GM19397 (cell line): ENCODE data around the gene TRPM6.

ENCODE experiments used
- ATAC-seq: cut with Tn5 transposase; IDR thresholded peaks from one replicate; pipeline ENCODE4 v1.9.1; 2021; ENCODE audit warnings: mild to moderate bottlenecking, moderate library complexity; ENCODE audit not compliant: unreplicated experiment

Gene TRPM6

DNA sequence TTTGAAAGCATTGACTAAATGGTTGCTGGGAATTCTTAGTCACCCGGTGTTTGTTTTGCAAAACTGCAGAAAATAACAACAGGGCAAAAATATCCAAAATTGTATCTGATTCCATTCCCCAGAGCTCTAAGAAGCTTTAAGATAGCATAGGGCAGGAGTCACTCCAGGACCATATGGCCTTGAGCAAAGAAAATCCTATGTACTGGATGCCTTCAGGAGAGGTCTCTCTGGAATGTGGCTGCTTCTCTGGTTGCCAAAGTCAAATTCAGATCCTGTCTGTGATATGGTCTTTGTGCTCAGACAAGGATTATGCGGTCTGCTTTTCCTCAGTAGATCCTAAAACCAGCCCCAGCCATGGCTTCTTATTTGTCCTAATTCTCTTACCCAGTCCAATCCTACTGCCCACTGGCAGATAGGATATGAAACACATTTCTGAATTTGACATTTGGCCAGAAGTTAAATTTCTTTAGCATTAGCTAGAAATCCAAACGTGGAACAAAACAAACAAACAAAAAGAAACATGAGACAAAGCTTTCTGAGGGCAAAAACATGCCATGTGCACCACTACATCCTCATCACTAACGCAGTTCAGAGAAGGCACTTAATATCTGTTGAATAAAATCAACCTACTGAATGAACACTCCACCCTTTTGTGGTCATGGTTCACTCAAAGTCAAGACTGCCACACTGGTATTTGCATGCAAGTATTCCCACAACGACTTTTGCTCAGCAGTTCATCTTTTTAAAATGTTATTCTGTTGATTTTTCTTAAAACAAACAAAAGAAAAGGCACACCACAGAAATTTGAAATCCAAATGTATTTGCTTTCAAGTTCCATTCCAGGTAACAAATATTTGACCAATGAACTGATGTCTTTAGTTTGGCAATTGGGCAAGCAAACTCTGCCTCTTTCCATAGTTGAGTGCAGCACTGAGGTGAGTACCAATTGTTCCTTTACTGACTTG is 165.7 kb downstream of the TRPM6 start:
- ATAC-seq: no peak

DNA sequence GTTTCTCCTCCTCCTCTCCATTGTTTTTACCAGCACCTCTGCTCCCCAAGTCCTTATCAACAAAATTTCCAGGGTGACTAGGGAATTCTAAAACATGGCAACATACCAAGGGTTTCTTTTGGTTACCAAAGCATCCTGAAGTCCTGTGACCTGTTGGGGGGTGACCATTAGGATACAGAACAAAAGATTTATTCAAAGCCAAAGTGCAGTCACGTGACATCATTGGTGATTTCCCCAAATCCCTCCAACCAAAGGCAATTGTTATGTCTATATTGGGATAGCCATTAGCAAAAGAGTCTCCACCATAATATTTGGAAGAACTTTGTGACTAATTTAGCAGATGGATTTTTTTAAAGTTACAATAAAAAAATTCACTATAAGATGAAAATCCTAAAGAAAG is 168.4 kb downstream of the TRPM6 start:
- no peak for ATAC-seq

DNA sequence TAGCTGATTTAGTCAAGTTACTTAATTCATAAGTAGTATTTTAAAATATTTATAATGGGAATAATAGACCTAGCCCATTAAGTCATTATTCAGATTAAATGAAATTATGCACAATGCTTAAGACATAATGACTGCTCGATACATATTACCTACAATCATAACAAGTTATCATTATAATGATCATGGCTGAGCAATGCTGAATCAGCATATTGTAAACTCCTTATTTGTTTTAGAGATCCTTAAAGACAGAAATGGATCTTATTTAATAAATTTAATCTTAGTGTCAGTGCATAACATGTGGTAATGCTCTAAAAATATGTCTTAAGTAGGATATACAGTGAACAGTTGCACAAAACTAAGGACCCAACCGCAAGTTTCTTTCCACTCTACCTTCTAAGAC is 169.0 kb downstream of the TRPM6 start:
- no peak for ATAC-seq

DNA sequence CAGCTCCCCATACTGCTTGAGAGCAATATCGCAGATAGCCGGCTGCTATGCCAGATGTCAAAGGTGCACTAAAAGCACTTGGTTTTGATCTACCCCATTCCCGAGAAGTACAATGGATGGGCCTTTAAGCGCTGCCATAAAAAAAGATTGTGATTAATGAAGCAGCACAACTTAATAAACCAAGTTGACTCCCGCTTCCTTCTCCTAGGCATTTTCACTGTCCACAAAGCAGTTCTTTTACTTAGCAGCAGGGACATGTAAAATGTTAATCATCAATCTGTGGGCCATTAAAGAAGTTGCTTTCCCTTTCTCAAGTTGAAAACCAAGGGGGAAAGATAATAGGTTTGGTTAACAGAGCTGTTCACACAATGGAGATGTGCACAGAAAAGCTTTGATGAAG is 176.4 kb downstream of the TRPM6 start:
- ATAC-seq: no peak

DNA sequence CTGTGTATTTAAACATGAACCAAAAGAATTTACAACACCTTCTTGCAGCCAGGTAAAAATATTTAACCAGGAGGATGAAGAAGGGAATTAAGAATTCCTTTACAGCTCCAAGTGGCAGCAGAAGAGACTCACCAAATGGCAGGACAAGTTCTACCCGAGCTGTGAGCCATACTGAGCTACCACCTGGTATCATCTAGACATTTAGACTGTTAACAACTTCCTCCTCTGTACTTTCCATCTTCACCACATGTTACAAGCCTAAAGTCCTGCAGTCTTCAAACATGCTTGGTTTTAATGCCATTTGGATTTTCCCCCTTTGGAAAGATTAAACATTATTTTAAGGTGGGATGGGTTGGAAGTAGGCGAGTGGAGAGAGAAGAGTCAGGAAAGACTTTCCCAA is 190.2 kb downstream of the TRPM6 start:
- no peak for ATAC-seq

DNA sequence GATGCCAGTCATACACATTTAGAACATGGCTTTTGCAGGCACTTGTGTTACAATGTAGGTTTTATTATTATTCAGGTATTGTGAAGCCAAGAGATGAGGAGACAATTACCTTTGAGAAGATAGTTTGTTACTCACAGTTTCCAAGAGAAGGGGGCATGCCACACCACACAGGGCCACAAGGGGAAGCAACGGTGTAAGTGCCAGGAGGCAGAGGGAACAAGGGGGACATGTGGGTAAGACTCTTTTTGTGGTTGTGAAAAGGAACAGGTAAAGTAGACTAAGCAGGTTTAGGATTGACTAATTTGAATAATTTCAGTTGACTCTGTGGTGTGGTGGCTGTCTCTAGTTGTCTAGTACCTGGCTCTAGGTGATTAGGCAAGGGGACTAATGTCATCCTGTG is 191.2 kb downstream of the TRPM6 start:
- ATAC-seq: no peak

DNA sequence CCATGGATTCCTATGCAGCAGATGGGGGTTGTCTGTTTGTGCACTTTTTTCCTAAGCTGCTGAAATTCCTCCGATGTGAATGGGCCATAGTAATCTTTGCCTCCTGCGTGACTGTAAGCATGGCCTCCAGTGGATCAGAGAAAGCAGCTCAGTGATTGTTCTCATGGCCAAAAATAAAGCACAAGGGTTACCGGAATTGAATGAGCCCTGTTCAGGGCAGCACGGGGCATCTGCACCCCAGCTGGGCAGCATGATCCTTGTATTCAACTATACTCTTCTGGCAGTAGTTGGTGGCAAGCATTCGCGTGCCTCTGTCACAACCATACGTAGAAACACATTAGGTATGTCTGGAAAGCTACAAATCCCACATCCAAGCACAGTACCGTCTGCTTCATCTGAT is 196.7 kb downstream of the TRPM6 start:
- ATAC-seq: no peak

DNA sequence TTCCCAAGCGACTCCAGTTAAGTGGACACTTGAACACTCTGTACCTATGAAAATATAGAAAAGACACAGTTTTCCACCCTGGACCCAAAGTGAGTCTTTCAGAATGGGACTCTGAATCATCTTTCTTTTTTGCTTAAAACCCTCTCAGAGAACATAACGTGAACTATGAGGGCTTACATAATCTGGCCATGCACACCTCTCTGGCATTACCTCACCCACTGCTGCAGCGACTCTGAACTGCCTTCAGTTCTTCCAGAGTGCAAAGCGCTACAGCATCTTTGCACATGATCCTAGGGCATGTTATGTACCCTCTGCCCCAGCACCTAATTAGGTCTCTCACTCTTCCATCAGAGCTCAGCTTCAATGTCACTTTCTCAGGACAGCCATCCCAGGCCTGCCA is 204.4 kb downstream of the TRPM6 start:
- no peak for ATAC-seq

DNA sequence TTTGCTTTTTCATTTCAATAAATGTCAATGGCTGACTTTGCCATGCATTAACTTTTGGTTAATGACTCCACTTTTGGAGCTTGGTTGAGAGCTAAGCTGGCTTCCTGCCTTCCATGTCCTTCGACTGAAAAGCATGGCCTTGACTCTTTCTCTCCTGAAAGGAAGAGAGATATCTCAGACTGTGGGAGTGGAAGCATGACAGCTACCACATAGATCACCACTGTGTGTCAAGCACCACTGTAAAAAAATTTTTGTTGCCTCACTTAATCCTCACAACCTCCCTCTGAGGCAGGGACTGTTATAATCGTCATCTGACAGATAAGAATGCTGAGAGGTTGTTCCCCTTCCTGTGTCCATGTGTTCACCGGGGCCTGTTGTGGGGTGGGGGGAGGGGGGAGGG is 205.8 kb downstream of the TRPM6 start:
- ATAC-seq: no peak

DNA sequence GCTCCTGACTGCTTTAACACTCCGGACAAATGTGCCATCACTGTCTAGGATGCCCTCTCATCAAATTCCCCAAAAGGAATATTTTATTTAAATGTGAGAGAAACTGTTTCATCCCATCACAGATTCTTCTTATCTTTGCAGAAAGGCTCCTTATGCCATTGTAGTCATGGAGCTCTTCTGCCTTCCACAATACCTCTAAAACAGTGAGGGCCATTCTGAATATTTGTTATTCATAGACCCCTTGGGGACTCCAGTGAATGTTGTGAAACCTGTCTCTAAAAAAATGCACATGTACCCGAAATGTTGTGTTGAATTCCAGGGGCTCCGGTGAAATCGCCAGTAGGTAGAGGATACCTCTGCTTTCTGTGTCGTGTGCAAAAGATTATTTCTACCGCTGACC is 213.6 kb downstream of the TRPM6 start:
- no peak for ATAC-seq
